ENCODE results near the gene NXPH2.

The NXPH2 gene

GRCh38 chr2:138707392-138708074 is 72.7 kb downstream of the NXPH2 start:
- ChIA-PET CTCF (no interaction called here), POLR2A (ENCODE audit: low non-redundant PET) (no interaction called here)
- TF ChIP-seq, protein P1, sequence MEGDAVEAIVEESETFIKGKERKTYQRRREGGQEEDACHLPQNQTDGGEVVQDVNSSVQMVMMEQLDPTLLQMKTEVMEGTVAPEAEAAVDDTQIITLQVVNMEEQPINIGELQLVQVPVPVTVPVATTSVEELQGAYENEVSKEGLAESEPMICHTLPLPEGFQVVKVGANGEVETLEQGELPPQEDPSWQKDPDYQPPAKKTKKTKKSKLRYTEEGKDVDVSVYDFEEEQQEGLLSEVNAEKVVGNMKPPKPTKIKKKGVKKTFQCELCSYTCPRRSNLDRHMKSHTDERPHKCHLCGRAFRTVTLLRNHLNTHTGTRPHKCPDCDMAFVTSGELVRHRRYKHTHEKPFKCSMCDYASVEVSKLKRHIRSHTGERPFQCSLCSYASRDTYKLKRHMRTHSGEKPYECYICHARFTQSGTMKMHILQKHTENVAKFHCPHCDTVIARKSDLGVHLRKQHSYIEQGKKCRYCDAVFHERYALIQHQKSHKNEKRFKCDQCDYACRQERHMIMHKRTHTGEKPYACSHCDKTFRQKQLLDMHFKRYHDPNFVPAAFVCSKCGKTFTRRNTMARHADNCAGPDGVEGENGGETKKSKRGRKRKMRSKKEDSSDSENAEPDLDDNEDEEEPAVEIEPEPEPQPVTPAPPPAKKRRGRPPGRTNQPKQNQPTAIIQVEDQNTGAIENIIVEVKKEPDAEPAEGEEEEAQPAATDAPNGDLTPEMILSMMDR (conservative IDR thresholded peaks at IDR 0.05; ENCODE audit: low read depth) = no peak
- DNase-seq (ENCODE audit: low spot score) = peak; percentile 14
- no peak overlapping the region for H3K27ac ChIP-seq

- POLR2A ChIA-PET (ENCODE audit: low non-redundant PET) = no interaction called here
- no peak overlapping the region for H3K27ac ChIP-seq
- CTCF ChIA-PET = interaction anchor here (0.7 kb wide), 1 partner anchor 811 kb away, joined by 3 read pairs; no protein-coding TSS in a partner anchor
- TF ChIP-seq, protein P1 (conservative IDR thresholded peaks at IDR 0.05; ENCODE audit: low read depth) = no peak
- DNase-seq (ENCODE audit: low spot score) = no peak
Measured at GRCh38 chr2:138703242-138703641, 76.9 kb downstream of the NXPH2 start.

DNA sequence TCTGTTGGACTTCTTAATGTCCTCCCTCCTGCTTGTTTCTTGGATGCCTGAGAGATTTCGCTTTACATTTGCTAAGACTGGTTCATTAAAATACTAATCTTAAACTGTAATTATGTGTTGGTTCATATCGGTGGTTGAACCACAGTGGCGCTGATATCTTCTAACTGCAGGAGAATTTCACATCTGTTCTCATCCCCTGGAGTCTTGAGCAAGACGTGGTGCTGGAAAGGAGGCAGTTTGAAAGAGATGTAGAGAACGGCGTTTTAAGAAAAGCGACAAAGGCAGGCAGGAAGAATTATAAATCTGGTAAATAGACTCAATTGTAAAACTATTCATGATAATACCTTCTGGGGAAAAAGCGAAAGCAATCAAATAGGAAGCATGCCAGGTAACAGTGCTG is 79.5 kb downstream of the NXPH2 start:
- TF ChIP-seq, protein P1 (conservative IDR thresholded peaks at IDR 0.05; ENCODE audit: low read depth) = no peak
- no peak for DNase-seq (ENCODE audit: low spot score)
- CTCF ChIA-PET = no interaction called here
- POLR2A ChIA-PET (ENCODE audit: low non-redundant PET) = no interaction called here
- no peak overlapping the region for H3K27ac ChIP-seq

- CTCF ChIA-PET = no interaction called here
- DNase-seq (ENCODE audit: low spot score) = no peak
- TF ChIP-seq, protein P1 (conservative IDR thresholded peaks at IDR 0.05; ENCODE audit: low read depth) = no peak
- no peak overlapping the region for H3K27ac ChIP-seq
- POLR2A ChIA-PET (ENCODE audit: low non-redundant PET) = no interaction called here
Measured at GRCh38 chr2:138699421-138699820, 80.8 kb downstream of the NXPH2 start.

- CTCF ChIA-PET = no interaction called here
- no peak overlapping the region for H3K27ac ChIP-seq
- TF ChIP-seq, protein P1 (conservative IDR thresholded peaks at IDR 0.05; ENCODE audit: low read depth) = no peak
- DNase-seq (ENCODE audit: low spot score) = no peak
- POLR2A ChIA-PET (ENCODE audit: low non-redundant PET) = no interaction called here
Measured at GRCh38 chr2:138698428-138698827, 81.8 kb downstream of the NXPH2 start.

- CTCF ChIA-PET = no interaction called here
Measured at GRCh38 chr2:138691667-138692066, 88.5 kb downstream of the NXPH2 start.

More at GRCh38 chr2:138691667-138692066, 88.5 kb downstream of the NXPH2 start:
- H3K27ac ChIP-seq = no peak overlapping the region
- POLR2A ChIA-PET (ENCODE audit: low non-redundant PET) = no interaction called here
- TF ChIP-seq, protein P1 (conservative IDR thresholded peaks at IDR 0.05; ENCODE audit: low read depth) = no peak
- DNase-seq (ENCODE audit: low spot score) = no peak
